WTC11 (cell line): Measurements from ENCODE around the gene NPSR1. TPM values are rescaled to one million over a fixed set of nuclear protein-coding genes. Genes with fewer than 3 reads are reported as not detected.

Experiments used
- ATAC-seq: fragments of 200-7000 bp; cut with Tn5 transposase; 2 replicates; pipeline ENCODE4 v1.10.0; 2021; ENCODE audit warnings: mild to moderate bottlenecking, moderate library complexity
- CTCF ChIA-PET: fragments of 300-600 bp; sonication (Branson Sonifier 250); formaldehyde crosslinking; loops from one replicate; lab custom pipeline; 2021; ENCODE audit warnings: antibody characterized with exemption; lab: Charles Lee
- POLR2A ChIA-PET: fragments of 350-600 bp; sonication (Branson Sonifier 250); formaldehyde crosslinking; loops from one replicate; lab custom pipeline; 2021; ENCODE audit warnings: antibody characterized with exemption; lab: Charles Lee
- DNase-seq: peaks from one replicate; pipeline ENCODE4 v3.0.0; 2021; ENCODE audit warnings: low spot score
- H3K27ac Mint-ChIP-seq: 2 replicates; pipeline ENCODE4 v1.8.0; 2021; ENCODE audit warnings: mixed read lengths
- H3K27me3 Mint-ChIP-seq: 2 replicates; pipeline ENCODE4 v1.8.0; 2021; ENCODE audit warnings: low read depth, mild to moderate bottlenecking, moderate library complexity, mixed read lengths
- H3K36me3 Mint-ChIP-seq: 2 replicates; pipeline ENCODE4 v1.8.0; 2021; ENCODE audit warnings: mixed read lengths
- H3K4me1 Mint-ChIP-seq: 2 replicates; pipeline ENCODE4 v1.8.0; 2022; ENCODE audit warnings: mixed read lengths
- H3K4me3 Mint-ChIP-seq: 2 replicates; pipeline ENCODE4 v1.8.0; 2021; ENCODE audit warnings: mild to moderate bottlenecking, moderate library complexity, mixed read lengths
- H3K9me3 Mint-ChIP-seq: 2 replicates; pipeline ENCODE4 v1.8.0; 2021; ENCODE audit warnings: mixed read lengths
- ATF1 ChIP-seq: sonication (generic); formaldehyde crosslinking; IDR thresholded peaks from 2 replicates; pipeline ENCODE4 v1.8.1; 2023; ENCODE audit warnings: mild to moderate bottlenecking, moderate library complexity, missing genetic modification reagents
- ESRRA ChIP-seq: sonication (generic); formaldehyde crosslinking; IDR thresholded peaks from 2 replicates; pipeline ENCODE4 v1.8.1; 2022; ENCODE audit warnings: mild to moderate bottlenecking, missing genetic modification reagents, borderline replicate concordance
- GTF2I ChIP-seq: fragments of 250-450 bp; sonication (Bioruptor Pico); conservative IDR thresholded peaks from 2 replicates; pipeline ENCODE4 v1.4.0; 2021; ENCODE audit warnings: mild to moderate bottlenecking
- HMGA2 ChIP-seq: fragments of 250-450 bp; sonication (Bioruptor Pico); IDR thresholded peaks from 2 replicates; pipeline ENCODE4 v1.4.0; 2021; ENCODE audit warnings: mild to moderate bottlenecking, moderate library complexity
- NFE2L1 ChIP-seq: sonication (generic); formaldehyde crosslinking; IDR thresholded peaks from 2 replicates; pipeline ENCODE4 v1.8.1; 2023; ENCODE audit warnings: missing genetic modification reagents
- RORB ChIP-seq: fragments of 250-450 bp; sonication (Bioruptor Pico); IDR thresholded peaks from 2 replicates; pipeline ENCODE4 v1.9.0; 2021; ENCODE audit warnings: mild to moderate bottlenecking
- ZNF121 ChIP-seq: sonication (generic); formaldehyde crosslinking; IDR thresholded peaks from 2 replicates; pipeline ENCODE4 v1.8.0; 2023; ENCODE audit warnings: missing genetic modification reagents
- ZNF219 ChIP-seq: sonication (generic); formaldehyde crosslinking; IDR thresholded peaks from 2 replicates; pipeline ENCODE4 v1.8.0; 2023; ENCODE audit warnings: missing genetic modification reagents, mild to moderate bottlenecking, borderline replicate concordance
- ZNF396 ChIP-seq: fragments of 250-450 bp; sonication (Bioruptor Pico); IDR thresholded peaks from 2 replicates; pipeline ENCODE4 v1.8.0; 2021; ENCODE audit warnings: mild to moderate bottlenecking, moderate library complexity, borderline replicate concordance
- ZNF416 ChIP-seq: fragments of 250-450 bp; sonication (Bioruptor Pico); IDR thresholded peaks from 2 replicates; pipeline ENCODE4 v1.9.0; 2021; ENCODE audit warnings: mild to moderate bottlenecking, inconsistent platforms
- total RNA-seq: library from RNA; stranded (reverse); gene quantifications from 3 replicates; pipeline ENCODE4 v1.2.3, GENCODE V29; 2021
- TF ChIP-seq, protein P1 (sequence below): fragments of 250-450 bp; sonication (Bioruptor Pico); IDR thresholded peaks from 2 replicates; pipeline ENCODE4 v1.9.0; 2021; ENCODE audit warnings: mild to moderate bottlenecking, borderline replicate concordance
- TF ChIP-seq, protein P2 (sequence below): sonication (generic); formaldehyde crosslinking; IDR thresholded peaks from 2 replicates; pipeline ENCODE4 v1.8.0; 2022; ENCODE audit warnings: mild to moderate bottlenecking, missing genetic modification reagents
- TF ChIP-seq, protein P3 (sequence below): sonication (generic); formaldehyde crosslinking; IDR thresholded peaks from 2 replicates; pipeline ENCODE4 v1.8.1; 2022; ENCODE audit warnings: missing genetic modification reagents, borderline replicate concordance
- TF ChIP-seq, protein P4 (sequence below): sonication (generic); formaldehyde crosslinking; conservative IDR thresholded peaks from 2 replicates; pipeline ENCODE4 v1.8.1; 2023; ENCODE audit warnings: mild to moderate bottlenecking, low read depth, missing genetic modification reagents, moderate library complexity
- TF ChIP-seq, protein P5 (sequence below): fragments of 250-450 bp; sonication (Bioruptor Pico); IDR thresholded peaks from 2 replicates; pipeline ENCODE4 v2.1.2; 2022; ENCODE audit warnings: mild to moderate bottlenecking, moderate library complexity
- TF ChIP-seq, protein P6 (sequence below): fragments of 250-450 bp; sonication (Bioruptor Pico); IDR thresholded peaks from 2 replicates; pipeline ENCODE4 v1.9.0; 2021; ENCODE audit warnings: mild to moderate bottlenecking
- TF ChIP-seq, protein P7 (sequence below): sonication (generic); formaldehyde crosslinking; IDR thresholded peaks from 2 replicates; pipeline ENCODE4 v1.8.0; 2023; ENCODE audit warnings: missing genetic modification reagents, mild to moderate bottlenecking, borderline replicate concordance

The NPSR1 gene
- total RNA-seq, 1 experiment from 2014 or later = not detected

DNA sequence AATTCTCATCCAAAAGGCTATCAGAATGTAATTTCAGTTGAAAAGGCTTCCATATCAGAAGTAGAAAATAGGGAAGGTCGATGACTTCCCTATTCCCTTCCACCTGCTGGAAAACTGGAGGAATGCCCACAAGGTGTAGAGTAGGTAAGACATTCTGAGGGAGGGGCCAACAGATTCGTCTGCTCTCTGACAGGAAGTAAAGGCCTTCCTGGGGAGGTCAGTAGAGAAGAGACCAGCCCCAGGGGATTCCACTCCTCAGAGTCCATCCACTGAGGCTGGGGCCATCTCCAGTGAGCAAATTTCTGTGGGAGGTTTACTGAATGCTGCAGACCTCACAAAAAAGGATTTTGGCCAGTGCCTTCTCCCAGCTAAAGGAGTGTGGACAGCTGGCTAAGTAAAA is 19.5 kb downstream of the NPSR1 start:
- DNase-seq (no peak), ATAC-seq (peak; percentile 65)
- H3K9me3 Mint-ChIP-seq = no peaks in the 10 kb centered on the region
- no peak overlapping the region for H3K27ac Mint-ChIP-seq
- peaks cover 5% of the 10 kb centered on the region; the same call in 1 of the 2 replicates for H3K4me1 Mint-ChIP-seq
- no peak for TF ChIP-seq GTF2I (CRISPR knock-in tag)
- no peak for TF ChIP-seq ZNF121
- TF ChIP-seq, protein P1, sequence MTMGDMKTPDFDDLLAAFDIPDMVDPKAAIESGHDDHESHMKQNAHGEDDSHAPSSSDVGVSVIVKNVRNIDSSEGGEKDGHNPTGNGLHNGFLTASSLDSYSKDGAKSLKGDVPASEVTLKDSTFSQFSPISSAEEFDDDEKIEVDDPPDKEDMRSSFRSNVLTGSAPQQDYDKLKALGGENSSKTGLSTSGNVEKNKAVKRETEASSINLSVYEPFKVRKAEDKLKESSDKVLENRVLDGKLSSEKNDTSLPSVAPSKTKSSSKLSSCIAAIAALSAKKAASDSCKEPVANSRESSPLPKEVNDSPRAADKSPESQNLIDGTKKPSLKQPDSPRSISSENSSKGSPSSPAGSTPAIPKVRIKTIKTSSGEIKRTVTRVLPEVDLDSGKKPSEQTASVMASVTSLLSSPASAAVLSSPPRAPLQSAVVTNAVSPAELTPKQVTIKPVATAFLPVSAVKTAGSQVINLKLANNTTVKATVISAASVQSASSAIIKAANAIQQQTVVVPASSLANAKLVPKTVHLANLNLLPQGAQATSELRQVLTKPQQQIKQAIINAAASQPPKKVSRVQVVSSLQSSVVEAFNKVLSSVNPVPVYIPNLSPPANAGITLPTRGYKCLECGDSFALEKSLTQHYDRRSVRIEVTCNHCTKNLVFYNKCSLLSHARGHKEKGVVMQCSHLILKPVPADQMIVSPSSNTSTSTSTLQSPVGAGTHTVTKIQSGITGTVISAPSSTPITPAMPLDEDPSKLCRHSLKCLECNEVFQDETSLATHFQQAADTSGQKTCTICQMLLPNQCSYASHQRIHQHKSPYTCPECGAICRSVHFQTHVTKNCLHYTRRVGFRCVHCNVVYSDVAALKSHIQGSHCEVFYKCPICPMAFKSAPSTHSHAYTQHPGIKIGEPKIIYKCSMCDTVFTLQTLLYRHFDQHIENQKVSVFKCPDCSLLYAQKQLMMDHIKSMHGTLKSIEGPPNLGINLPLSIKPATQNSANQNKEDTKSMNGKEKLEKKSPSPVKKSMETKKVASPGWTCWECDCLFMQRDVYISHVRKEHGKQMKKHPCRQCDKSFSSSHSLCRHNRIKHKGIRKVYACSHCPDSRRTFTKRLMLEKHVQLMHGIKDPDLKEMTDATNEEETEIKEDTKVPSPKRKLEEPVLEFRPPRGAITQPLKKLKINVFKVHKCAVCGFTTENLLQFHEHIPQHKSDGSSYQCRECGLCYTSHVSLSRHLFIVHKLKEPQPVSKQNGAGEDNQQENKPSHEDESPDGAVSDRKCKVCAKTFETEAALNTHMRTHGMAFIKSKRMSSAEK (CRISPR knock-in tag) = no peak
- TF ChIP-seq, protein P2, sequence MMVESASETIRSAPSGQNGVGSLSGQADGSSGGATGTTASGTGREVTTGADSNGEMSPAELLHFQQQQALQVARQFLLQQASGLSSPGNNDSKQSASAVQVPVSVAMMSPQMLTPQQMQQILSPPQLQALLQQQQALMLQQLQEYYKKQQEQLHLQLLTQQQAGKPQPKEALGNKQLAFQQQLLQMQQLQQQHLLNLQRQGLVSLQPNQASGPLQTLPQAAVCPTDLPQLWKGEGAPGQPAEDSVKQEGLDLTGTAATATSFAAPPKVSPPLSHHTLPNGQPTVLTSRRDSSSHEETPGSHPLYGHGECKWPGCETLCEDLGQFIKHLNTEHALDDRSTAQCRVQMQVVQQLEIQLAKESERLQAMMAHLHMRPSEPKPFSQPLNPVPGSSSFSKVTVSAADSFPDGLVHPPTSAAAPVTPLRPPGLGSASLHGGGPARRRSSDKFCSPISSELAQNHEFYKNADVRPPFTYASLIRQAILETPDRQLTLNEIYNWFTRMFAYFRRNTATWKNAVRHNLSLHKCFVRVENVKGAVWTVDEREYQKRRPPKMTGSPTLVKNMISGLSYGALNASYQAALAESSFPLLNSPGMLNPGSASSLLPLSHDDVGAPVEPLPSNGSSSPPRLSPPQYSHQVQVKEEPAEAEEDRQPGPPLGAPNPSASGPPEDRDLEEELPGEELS (CRISPR knock-in tag) = no peak
- TF ChIP-seq, protein P3, sequence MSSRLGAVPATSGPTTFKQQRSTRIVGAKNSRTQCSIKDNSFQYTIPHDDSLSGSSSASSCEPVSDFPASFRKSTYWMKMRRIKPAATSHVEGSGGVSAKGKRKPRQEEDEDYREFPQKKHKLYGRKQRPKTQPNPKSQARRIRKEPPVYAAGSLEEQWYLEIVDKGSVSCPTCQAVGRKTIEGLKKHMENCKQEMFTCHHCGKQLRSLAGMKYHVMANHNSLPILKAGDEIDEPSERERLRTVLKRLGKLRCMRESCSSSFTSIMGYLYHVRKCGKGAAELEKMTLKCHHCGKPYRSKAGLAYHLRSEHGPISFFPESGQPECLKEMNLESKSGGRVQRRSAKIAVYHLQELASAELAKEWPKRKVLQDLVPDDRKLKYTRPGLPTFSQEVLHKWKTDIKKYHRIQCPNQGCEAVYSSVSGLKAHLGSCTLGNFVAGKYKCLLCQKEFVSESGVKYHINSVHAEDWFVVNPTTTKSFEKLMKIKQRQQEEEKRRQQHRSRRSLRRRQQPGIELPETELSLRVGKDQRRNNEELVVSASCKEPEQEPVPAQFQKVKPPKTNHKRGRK (CRISPR knock-in tag) = no peak
- TF ChIP-seq, protein P4, sequence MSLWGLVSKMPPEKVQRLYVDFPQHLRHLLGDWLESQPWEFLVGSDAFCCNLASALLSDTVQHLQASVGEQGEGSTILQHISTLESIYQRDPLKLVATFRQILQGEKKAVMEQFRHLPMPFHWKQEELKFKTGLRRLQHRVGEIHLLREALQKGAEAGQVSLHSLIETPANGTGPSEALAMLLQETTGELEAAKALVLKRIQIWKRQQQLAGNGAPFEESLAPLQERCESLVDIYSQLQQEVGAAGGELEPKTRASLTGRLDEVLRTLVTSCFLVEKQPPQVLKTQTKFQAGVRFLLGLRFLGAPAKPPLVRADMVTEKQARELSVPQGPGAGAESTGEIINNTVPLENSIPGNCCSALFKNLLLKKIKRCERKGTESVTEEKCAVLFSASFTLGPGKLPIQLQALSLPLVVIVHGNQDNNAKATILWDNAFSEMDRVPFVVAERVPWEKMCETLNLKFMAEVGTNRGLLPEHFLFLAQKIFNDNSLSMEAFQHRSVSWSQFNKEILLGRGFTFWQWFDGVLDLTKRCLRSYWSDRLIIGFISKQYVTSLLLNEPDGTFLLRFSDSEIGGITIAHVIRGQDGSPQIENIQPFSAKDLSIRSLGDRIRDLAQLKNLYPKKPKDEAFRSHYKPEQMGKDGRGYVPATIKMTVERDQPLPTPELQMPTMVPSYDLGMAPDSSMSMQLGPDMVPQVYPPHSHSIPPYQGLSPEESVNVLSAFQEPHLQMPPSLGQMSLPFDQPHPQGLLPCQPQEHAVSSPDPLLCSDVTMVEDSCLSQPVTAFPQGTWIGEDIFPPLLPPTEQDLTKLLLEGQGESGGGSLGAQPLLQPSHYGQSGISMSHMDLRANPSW = no peak
- TF ChIP-seq HMGA2 (CRISPR knock-in tag) = no peak
- TF ChIP-seq, protein P5, sequence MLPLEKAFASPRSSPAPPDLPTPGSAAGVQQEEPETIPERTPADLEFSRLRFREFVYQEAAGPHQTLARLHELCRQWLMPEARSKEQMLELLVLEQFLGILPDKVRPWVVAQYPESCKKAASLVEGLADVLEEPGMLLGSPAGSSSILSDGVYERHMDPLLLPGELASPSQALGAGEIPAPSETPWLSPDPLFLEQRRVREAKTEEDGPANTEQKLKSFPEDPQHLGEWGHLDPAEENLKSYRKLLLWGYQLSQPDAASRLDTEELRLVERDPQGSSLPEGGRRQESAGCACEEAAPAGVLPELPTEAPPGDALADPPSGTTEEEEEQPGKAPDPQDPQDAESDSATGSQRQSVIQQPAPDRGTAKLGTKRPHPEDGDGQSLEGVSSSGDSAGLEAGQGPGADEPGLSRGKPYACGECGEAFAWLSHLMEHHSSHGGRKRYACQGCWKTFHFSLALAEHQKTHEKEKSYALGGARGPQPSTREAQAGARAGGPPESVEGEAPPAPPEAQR = no peak
- TF ChIP-seq ESRRA (CRISPR knock-in tag) = no peak
- TF ChIP-seq ZNF396 = no peak
- TF ChIP-seq, protein P6, sequence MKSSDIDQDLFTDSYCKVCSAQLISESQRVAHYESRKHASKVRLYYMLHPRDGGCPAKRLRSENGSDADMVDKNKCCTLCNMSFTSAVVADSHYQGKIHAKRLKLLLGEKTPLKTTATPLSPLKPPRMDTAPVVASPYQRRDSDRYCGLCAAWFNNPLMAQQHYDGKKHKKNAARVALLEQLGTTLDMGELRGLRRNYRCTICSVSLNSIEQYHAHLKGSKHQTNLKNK (CRISPR knock-in tag) = no peak
- no peak for TF ChIP-seq RORB
- no peak for TF ChIP-seq ZNF219 (CRISPR knock-in tag)
- no peak overlapping the region for H3K4me3 Mint-ChIP-seq
- H3K36me3 Mint-ChIP-seq = no peaks in the 10 kb centered on the region
- CTCF ChIA-PET = no interaction called here
- H3K27me3 Mint-ChIP-seq = no peaks in the 10 kb centered on the region
- POLR2A ChIA-PET = no interaction called here

DNA sequence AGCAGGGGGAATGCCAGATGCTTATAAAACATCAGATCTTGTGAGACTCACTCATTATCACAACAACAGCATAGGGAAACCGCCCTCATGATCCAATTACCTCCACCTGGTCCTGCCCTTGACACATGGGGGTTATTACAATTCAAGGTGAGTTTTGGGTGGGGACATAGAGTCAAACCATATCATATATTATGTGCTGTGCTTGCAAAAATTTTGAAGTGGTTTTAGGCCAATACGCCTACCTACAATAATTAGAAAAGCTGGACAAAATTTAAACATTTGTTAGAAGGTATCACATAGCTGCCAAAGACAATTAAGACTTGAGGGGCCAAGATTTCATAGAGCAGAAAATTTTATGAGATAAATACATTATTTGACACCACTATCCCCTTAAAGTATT is 29.5 kb downstream of the NPSR1 start:
- DNase-seq (no peak), ATAC-seq (no peak)
- Mint-ChIP-seq H3K27ac (no peak overlapping the region), H3K4me3 (no peak overlapping the region), H3K36me3 (no peaks in the 10 kb centered on the region), H3K9me3 (peaks cover 17% of the 10 kb centered on the region), H3K4me1 (peaks cover 6% of the 10 kb centered on the region), H3K27me3 (no peaks in the 10 kb centered on the region; the same call in 1 of the 2 replicates)
- CTCF ChIA-PET = no interaction called here
- POLR2A ChIA-PET = no interaction called here
- TF ChIP-seq, protein P3 (CRISPR knock-in tag) = no peak
- no peak for TF ChIP-seq ATF1
- TF ChIP-seq, protein P7, sequence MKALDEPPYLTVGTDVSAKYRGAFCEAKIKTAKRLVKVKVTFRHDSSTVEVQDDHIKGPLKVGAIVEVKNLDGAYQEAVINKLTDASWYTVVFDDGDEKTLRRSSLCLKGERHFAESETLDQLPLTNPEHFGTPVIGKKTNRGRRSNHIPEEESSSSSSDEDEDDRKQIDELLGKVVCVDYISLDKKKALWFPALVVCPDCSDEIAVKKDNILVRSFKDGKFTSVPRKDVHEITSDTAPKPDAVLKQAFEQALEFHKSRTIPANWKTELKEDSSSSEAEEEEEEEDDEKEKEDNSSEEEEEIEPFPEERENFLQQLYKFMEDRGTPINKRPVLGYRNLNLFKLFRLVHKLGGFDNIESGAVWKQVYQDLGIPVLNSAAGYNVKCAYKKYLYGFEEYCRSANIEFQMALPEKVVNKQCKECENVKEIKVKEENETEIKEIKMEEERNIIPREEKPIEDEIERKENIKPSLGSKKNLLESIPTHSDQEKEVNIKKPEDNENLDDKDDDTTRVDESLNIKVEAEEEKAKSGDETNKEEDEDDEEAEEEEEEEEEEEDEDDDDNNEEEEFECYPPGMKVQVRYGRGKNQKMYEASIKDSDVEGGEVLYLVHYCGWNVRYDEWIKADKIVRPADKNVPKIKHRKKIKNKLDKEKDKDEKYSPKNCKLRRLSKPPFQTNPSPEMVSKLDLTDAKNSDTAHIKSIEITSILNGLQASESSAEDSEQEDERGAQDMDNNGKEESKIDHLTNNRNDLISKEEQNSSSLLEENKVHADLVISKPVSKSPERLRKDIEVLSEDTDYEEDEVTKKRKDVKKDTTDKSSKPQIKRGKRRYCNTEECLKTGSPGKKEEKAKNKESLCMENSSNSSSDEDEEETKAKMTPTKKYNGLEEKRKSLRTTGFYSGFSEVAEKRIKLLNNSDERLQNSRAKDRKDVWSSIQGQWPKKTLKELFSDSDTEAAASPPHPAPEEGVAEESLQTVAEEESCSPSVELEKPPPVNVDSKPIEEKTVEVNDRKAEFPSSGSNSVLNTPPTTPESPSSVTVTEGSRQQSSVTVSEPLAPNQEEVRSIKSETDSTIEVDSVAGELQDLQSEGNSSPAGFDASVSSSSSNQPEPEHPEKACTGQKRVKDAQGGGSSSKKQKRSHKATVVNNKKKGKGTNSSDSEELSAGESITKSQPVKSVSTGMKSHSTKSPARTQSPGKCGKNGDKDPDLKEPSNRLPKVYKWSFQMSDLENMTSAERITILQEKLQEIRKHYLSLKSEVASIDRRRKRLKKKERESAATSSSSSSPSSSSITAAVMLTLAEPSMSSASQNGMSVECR (CRISPR knock-in tag) = no peak
- TF ChIP-seq ZNF416 (CRISPR knock-in tag) = no peak
- TF ChIP-seq NFE2L1 (CRISPR knock-in tag) = no peak
